Brain microvascular endothelial cell (primary cell): ENCODE measurements around the gene MTHFD1L.

Experiments used
- DNase-seq: peaks from one replicate; pipeline ENCODE4 v3.0.0-alpha.2; 2020
- H3K27ac ChIP-seq: fragments of 250-450 bp; sonication (Bioruptor Pico); 2 replicates; pipeline ENCODE4 v1.5.1; 2020; ENCODE audit warnings: mild to moderate bottlenecking, moderate library complexity
- H3K27me3 ChIP-seq: fragments of 250-450 bp; sonication (Bioruptor Pico); replicated peaks from 2 replicates; pipeline ENCODE4 v1.5.1; 2020; ENCODE audit warnings: mild to moderate bottlenecking
- H3K36me3 ChIP-seq: fragments of 250-450 bp; sonication (Bioruptor Pico); replicated peaks from 2 replicates; pipeline ENCODE4 v1.5.1; 2020; ENCODE audit warnings: mild to moderate bottlenecking
- H3K4me3 ChIP-seq: 2 replicates; pipeline ENCODE4 v1.5.1; 2011; ENCODE audit warnings: low read depth, mild to moderate bottlenecking, control low read depth, low read length, moderate library complexity
- CTCF ChIP-seq: IDR thresholded peaks from 2 replicates; pipeline ENCODE4 v1.5.1; 2011; ENCODE audit warnings: low read depth, mild to moderate bottlenecking, moderate library complexity, low read length, control low read depth, inconsistent platforms; ENCODE audit errors: missing control alignments
- in situ Hi-C: cut with HindIII; loops from 2 replicates; pipeline ENCODE4 v1.10.0; 2017; ENCODE audit warnings: low sequenced_read_pairs, low pct_ligation_motif_present

Gene MTHFD1L

GRCh38 chr6:151024597-151024996 is 159.1 kb downstream of the MTHFD1L start:
- Histone ChIP-seq H3K4me3 (no peak overlapping the region), H3K27me3 (no peaks in the 10 kb centered on the region), H3K36me3 (peaks cover 21% of the 10 kb centered on the region), H3K27ac (no peak overlapping the region)
- DNase-seq = no peak
- TF ChIP-seq CTCF = no peak
- in situ Hi-C loops = no loop called here

- no peak for TF ChIP-seq CTCF
- no peak overlapping the region for H3K27ac ChIP-seq
Observed at GRCh38 chr6:151025076-151025475, 159.6 kb downstream of the MTHFD1L start.

GRCh38 chr6:151026041-151026663 is 160.7 kb downstream of the MTHFD1L start:
- Histone ChIP-seq H3K27me3 (no peaks in the 10 kb centered on the region), H3K27ac (no peak overlapping the region), H3K4me3 (no peak overlapping the region), H3K36me3 (peaks cover 17% of the 10 kb centered on the region)
- in situ Hi-C loops = no loop called here
- no peak for DNase-seq
- TF ChIP-seq CTCF = no peak

More at GRCh38 chr6:151025076-151025475, 159.6 kb downstream of the MTHFD1L start:
- Histone ChIP-seq H3K27me3 (no peaks in the 10 kb centered on the region), H3K4me3 (no peak overlapping the region), H3K36me3 (peaks cover 21% of the 10 kb centered on the region)
- in situ Hi-C loops = no loop called here
- DNase-seq = no peak

- TF ChIP-seq CTCF = no peak
Observed at GRCh38 chr6:151027295-151027747, 161.8 kb downstream of the MTHFD1L start.

GRCh38 chr6:151027936-151028838 is 162.7 kb downstream of the MTHFD1L start:
- TF ChIP-seq CTCF = no peak
- Histone ChIP-seq H3K27ac (no peak overlapping the region), H3K36me3 (peaks cover 13% of the 10 kb centered on the region), H3K27me3 (no peaks in the 10 kb centered on the region), H3K4me3 (no peak overlapping the region)
- no peak for DNase-seq
- in situ Hi-C loops = no loop called here

More at GRCh38 chr6:151027295-151027747, 161.8 kb downstream of the MTHFD1L start:
- no peak for DNase-seq
- no peaks in the 10 kb centered on the region for H3K27me3 ChIP-seq
- H3K36me3 ChIP-seq = peaks cover 15% of the 10 kb centered on the region
- no peak overlapping the region for H3K27ac ChIP-seq
- in situ Hi-C loops = no loop called here
- H3K4me3 ChIP-seq = no peak overlapping the region
